T-helper 17 cell (primary cell): ENCODE results near the gene IDH3A. TPM values are rescaled to one million over a fixed set of nuclear protein-coding genes. Genes with fewer than 3 reads are reported as not detected.

Experiments used
- ATAC-seq: fragments of 150-1000 bp; cut with Tn5 transposase; 2 replicates; pipeline ENCODE4 v1.10.0; 2021; ENCODE audit warnings: mild to moderate bottlenecking, moderate library complexity
- DNase-seq, 3 donors: peaks; one replicate each; pipeline versions ENCODE4 v3.0.0 to v3.0.0-alpha.2; 2020 to 2021
- H3K9me3 ChIP-seq: one replicate; pipeline ENCODE4 v1.7.0; 2013; ENCODE audit warnings: low read length, mild to moderate bottlenecking; ENCODE audit not compliant: control insufficient read depth, poor library complexity, severe bottlenecking
- H3K27ac Mint-ChIP-seq: one replicate; pipeline ENCODE4 v1.8.0; 2022; ENCODE audit warnings: mild to moderate bottlenecking, moderate library complexity, mixed read lengths
- H3K27me3 Mint-ChIP-seq: one replicate; pipeline ENCODE4 v1.8.0; 2022; ENCODE audit warnings: mixed read lengths
- H3K36me3 Mint-ChIP-seq: one replicate; pipeline ENCODE4 v1.8.0; 2022; ENCODE audit warnings: low read depth, mixed read lengths
- H3K4me1 Mint-ChIP-seq: one replicate; pipeline ENCODE4 v1.8.0; 2022; ENCODE audit warnings: mild to moderate bottlenecking, mixed read lengths
- H3K4me3 Mint-ChIP-seq: one replicate; pipeline ENCODE4 v1.8.0; 2022; ENCODE audit warnings: mild to moderate bottlenecking, moderate library complexity, mixed read lengths
- total RNA-seq, 4 donors: library from RNA in 2 of 4; stranded (reverse) in 2 of 4; gene quantifications; one replicate each; pipeline ENCODE4 v1.2.3 and lab custom pipeline; 2022 to 2026

The IDH3A gene
- total RNA-seq (10 to 100 TPM; 37.8 to 51.2 TPM), total RNA-seq (lab: John Stamatoyannopoulos, UW) (25.9 to 33.8 reads per million in 2 donors)

- Mint-ChIP-seq H3K4me1 (peaks cover 28% of the 10 kb centered on the region), H3K27ac (peak within 1 kb of the TSS; percentile 95), H3K27me3 (no peaks in the 10 kb centered on the region), H3K36me3 (no peaks in the 10 kb centered on the region), H3K4me3 (peak within 1 kb of the TSS; percentile 94)
- H3K9me3 ChIP-seq, result no peaks in the 10 kb centered on the region
- ATAC-seq, result peak; percentile 97
- DNase-seq, result peak; percentile 100
Measured at GRCh38 chr15:78149068-78149804, at the start of gene IDH3A. Gene IDH3A (plus strand): TSS chr15:78149362. CDS start chr15:78149404, 42 bp downstream.

- no peaks in the 10 kb centered on the region for H3K9me3 ChIP-seq
- ATAC-seq (no peak), DNase-seq (no peak)
- Mint-ChIP-seq H3K4me1 (peaks cover 30% of the 10 kb centered on the region), H3K27me3 (no peaks in the 10 kb centered on the region), H3K27ac (peak overlapping the region; percentile 94), H3K36me3 (no peaks in the 10 kb centered on the region), H3K4me3 (no peak overlapping the region)
Measured at GRCh38 chr15:78100886-78101285, 48.3 kb upstream of the IDH3A start.

- Mint-ChIP-seq H3K27ac (peak overlapping the region; percentile 94), H3K4me1 (peaks cover 34% of the 10 kb centered on the region), H3K27me3 (no peaks in the 10 kb centered on the region), H3K4me3 (peak overlapping the region; percentile 12), H3K36me3 (no peaks in the 10 kb centered on the region)
- DNase-seq, result no peak
- no peak for ATAC-seq
- no peaks in the 10 kb centered on the region for H3K9me3 ChIP-seq
Measured at GRCh38 chr15:78101423-78102105, 47.6 kb upstream of the IDH3A start.

GRCh38 chr15:78102211-78102610 lies 47.0 kb upstream of the IDH3A start:
- no peaks in the 10 kb centered on the region for H3K36me3 Mint-ChIP-seq
- no peak for ATAC-seq
- H3K4me1 Mint-ChIP-seq, result peaks cover 36% of the 10 kb centered on the region
- no peak overlapping the region for H3K4me3 Mint-ChIP-seq
- H3K27ac Mint-ChIP-seq, result peak overlapping the region; percentile 94
- DNase-seq, result no peak
- H3K9me3 ChIP-seq, result no peaks in the 10 kb centered on the region
- H3K27me3 Mint-ChIP-seq, result no peaks in the 10 kb centered on the region

GRCh38 chr15:78102741-78103140 lies 46.4 kb upstream of the IDH3A start:
- DNase-seq, result no peak
- H3K4me3 Mint-ChIP-seq, result no peak overlapping the region

GRCh38 chr15:78103406-78104118 lies 45.6 kb upstream of the IDH3A start:
- peak; percentile 67 for ATAC-seq
- peak in 1 of 3 donors; percentile 22 for DNase-seq
- peak overlapping the region; percentile 72 for H3K4me3 Mint-ChIP-seq
- H3K4me1 Mint-ChIP-seq, result peaks cover 38% of the 10 kb centered on the region
- no peaks in the 10 kb centered on the region for H3K9me3 ChIP-seq
- H3K36me3 Mint-ChIP-seq, result no peaks in the 10 kb centered on the region
- H3K27me3 Mint-ChIP-seq, result no peaks in the 10 kb centered on the region
- H3K27ac Mint-ChIP-seq, result peak overlapping the region; percentile 94

More at GRCh38 chr15:78102741-78103140, 46.4 kb upstream of the IDH3A start:
- H3K27me3 Mint-ChIP-seq, result no peaks in the 10 kb centered on the region
- H3K36me3 Mint-ChIP-seq, result no peaks in the 10 kb centered on the region
- peak overlapping the region; percentile 94 for H3K27ac Mint-ChIP-seq
- ATAC-seq, result no peak
- peaks cover 36% of the 10 kb centered on the region for H3K4me1 Mint-ChIP-seq
- H3K9me3 ChIP-seq, result no peaks in the 10 kb centered on the region

GRCh38 chr15:78104119-78104479 lies 45.1 kb upstream of the IDH3A start:
- no peaks in the 10 kb centered on the region for H3K9me3 ChIP-seq
- Mint-ChIP-seq H3K36me3 (no peaks in the 10 kb centered on the region), H3K27me3 (no peaks in the 10 kb centered on the region), H3K4me3 (peak overlapping the region; percentile 72), H3K27ac (peak overlapping the region; percentile 94), H3K4me1 (peaks cover 41% of the 10 kb centered on the region)
- DNase-seq (no peak), ATAC-seq (peak; percentile 4)

- H3K4me1 Mint-ChIP-seq, result peaks cover 41% of the 10 kb centered on the region
- H3K36me3 Mint-ChIP-seq, result no peaks in the 10 kb centered on the region
- H3K27me3 Mint-ChIP-seq, result no peaks in the 10 kb centered on the region
- peak overlapping the region; percentile 94 for H3K27ac Mint-ChIP-seq
- no peak for DNase-seq
- peak overlapping the region; percentile 72 for H3K4me3 Mint-ChIP-seq
- no peaks in the 10 kb centered on the region for H3K9me3 ChIP-seq
- ATAC-seq, result no peak
Measured at GRCh38 chr15:78104566-78105475, 44.3 kb upstream of the IDH3A start.

- H3K4me1 Mint-ChIP-seq, result peaks cover 41% of the 10 kb centered on the region
- peak overlapping the region; percentile 94 for H3K27ac Mint-ChIP-seq
- H3K36me3 Mint-ChIP-seq, result no peaks in the 10 kb centered on the region
- H3K27me3 Mint-ChIP-seq, result no peaks in the 10 kb centered on the region
- no peaks in the 10 kb centered on the region for H3K9me3 ChIP-seq
- DNase-seq, result no peak
- ATAC-seq, result no peak
- H3K4me3 Mint-ChIP-seq, result peak overlapping the region; percentile 67
Measured at GRCh38 chr15:78105476-78106241, 43.5 kb upstream of the IDH3A start.

GRCh38 chr15:78107471-78107870 lies 41.7 kb upstream of the IDH3A start:
- ATAC-seq (no peak), DNase-seq (no peak)
- Mint-ChIP-seq H3K4me1 (peaks cover 39% of the 10 kb centered on the region), H3K27me3 (no peaks in the 10 kb centered on the region), H3K36me3 (no peaks in the 10 kb centered on the region), H3K27ac (peak overlapping the region; percentile 14), H3K4me3 (no peak overlapping the region)
- no peaks in the 10 kb centered on the region for H3K9me3 ChIP-seq

- Mint-ChIP-seq H3K4me1 (peaks cover 37% of the 10 kb centered on the region), H3K36me3 (no peaks in the 10 kb centered on the region), H3K27me3 (no peaks in the 10 kb centered on the region), H3K27ac (peak overlapping the region; percentile 14), H3K4me3 (no peak overlapping the region)
- peak; percentile 71 to 79 (median 72) for DNase-seq
- peak; percentile 86 for ATAC-seq
- H3K9me3 ChIP-seq, result no peaks in the 10 kb centered on the region
Measured at GRCh38 chr15:78108300-78109084, 40.7 kb upstream of the IDH3A start.
